ENCODE results near the gene SGTB.
"Not testable (repeated sequence)": the region's sequence is repeated elsewhere in the genome, so short reads cannot be mapped to it uniquely, and the experiment has no call there.

DNA sequence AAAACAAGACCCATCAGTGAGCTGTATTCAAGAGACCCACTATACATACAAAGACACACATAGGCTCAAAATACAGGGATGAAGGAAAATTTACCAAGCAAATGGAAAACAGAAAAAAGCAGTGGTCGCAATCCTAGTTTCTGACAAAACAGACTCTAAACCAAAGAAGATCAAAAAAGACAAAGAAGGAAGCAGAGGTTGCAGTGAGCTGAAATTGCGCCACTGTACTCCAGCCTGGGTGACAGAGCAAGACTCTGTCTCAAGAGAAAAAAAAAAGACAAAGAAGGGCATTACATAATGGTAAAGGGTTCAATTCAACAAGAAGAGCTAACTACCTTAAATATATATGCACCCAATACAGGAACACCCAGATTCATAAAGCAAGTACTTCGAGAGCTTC is 45.9 kb downstream of the SGTB start:
- TF ChIP-seq, protein P1, sequence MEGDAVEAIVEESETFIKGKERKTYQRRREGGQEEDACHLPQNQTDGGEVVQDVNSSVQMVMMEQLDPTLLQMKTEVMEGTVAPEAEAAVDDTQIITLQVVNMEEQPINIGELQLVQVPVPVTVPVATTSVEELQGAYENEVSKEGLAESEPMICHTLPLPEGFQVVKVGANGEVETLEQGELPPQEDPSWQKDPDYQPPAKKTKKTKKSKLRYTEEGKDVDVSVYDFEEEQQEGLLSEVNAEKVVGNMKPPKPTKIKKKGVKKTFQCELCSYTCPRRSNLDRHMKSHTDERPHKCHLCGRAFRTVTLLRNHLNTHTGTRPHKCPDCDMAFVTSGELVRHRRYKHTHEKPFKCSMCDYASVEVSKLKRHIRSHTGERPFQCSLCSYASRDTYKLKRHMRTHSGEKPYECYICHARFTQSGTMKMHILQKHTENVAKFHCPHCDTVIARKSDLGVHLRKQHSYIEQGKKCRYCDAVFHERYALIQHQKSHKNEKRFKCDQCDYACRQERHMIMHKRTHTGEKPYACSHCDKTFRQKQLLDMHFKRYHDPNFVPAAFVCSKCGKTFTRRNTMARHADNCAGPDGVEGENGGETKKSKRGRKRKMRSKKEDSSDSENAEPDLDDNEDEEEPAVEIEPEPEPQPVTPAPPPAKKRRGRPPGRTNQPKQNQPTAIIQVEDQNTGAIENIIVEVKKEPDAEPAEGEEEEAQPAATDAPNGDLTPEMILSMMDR (IDR thresholded peaks at IDR 0.05): not testable (repeated sequence)
- TF ChIP-seq EZH2 (IDR thresholded peaks at IDR 0.05; ENCODE audit: borderline replicate concordance, insufficient read depth, low read depth, low read length, poor library complexity, severe bottlenecking): not testable (repeated sequence)
